H1 (cell line): ENCODE measurements around the gene SLC4A9. TPM values are rescaled to one million over a fixed set of nuclear protein-coding genes. Genes with fewer than 3 reads are reported as not detected.

Experiments used
- CHD7 ChIP-seq: fragments of 300-600 bp; sonication (generic); IDR thresholded peaks from 2 replicates; pipeline ENCODE4 v1.7.1; 2012; ENCODE audit warnings: low read length, moderate library complexity, mild to moderate bottlenecking, inconsistent platforms; ENCODE audit not compliant: insufficient replicate concordance
- GABPA ChIP-seq: IDR thresholded peaks from 2 replicates; pipeline ENCODE4 v1.6.1; 2011; ENCODE audit warnings: mild to moderate bottlenecking, low read length, moderate library complexity, borderline replicate concordance; ENCODE audit not compliant: insufficient read depth
- GTF2F1 ChIP-seq: IDR thresholded peaks from 2 replicates; pipeline ENCODE4 v1.6.1; 2012; ENCODE audit warnings: low read depth, low read length, improper control_type of control experiment, borderline replicate concordance
- KDM4A ChIP-seq: IDR thresholded peaks from one replicate; pipeline ENCODE4 v1.7.1; 2012; ENCODE audit warnings: low read depth, mild to moderate bottlenecking, moderate library complexity, low read length, inconsistent platforms; ENCODE audit not compliant: severe bottlenecking
- RNF2 ChIP-seq: fragments of 200-900, 300-1000 bp; sonication (generic); IDR thresholded peaks from 2 replicates; pipeline ENCODE4 v1.7.1; 2016; ENCODE audit warnings: borderline replicate concordance, low read depth, mild to moderate bottlenecking, antibody characterized with exemption, low read length; ENCODE audit not compliant: poor library complexity, severe bottlenecking; ENCODE audit errors: missing control alignments
- TAF1 ChIP-seq: IDR thresholded peaks from 2 replicates; pipeline ENCODE4 v1.6.1; 2011; ENCODE audit warnings: mild to moderate bottlenecking, low read depth, low read length
- polyA plus RNA-seq, 7 experiments: library from polyadenylated mRNA; depleted of rRNA in 3 of 7; stranded (reverse) in 5 of 7; unstranded in 2 of 7; fragments of >200 nt in 5 of 7; fragments of 200-250 nt in 2 of 7; gene quantifications; 1 replicate in 5 of 7; 2 replicates in 1 of 7; 4 replicates in 1 of 7; pipeline versions ENCODE4 v1.2.1 to v1.2.3, GENCODE V29; 2011 to 2013; ENCODE audit warnings: missing spikeins in 2 of 7, mixed read lengths in 2 of 7
- total RNA-seq: library from RNA; stranded (reverse); fragmentation: NEBNext Ultra II Directional; extraction: Animal tissue kit (Norgen Biotek cat#: 25700); gene quantifications from 2 replicates; pipeline ENCODE4 v1.2.1, GENCODE V29; 2021

SLC4A9 gene
- total and polyA plus RNA-seq, 2 of the 8 experiments (the other 6 are each of a cell fraction or from before 2014, with no cell fraction given) = 0.15 to 0.28 TPM

GRCh38 chr5:140346348-140347221 is 13.4 kb upstream of the SLC4A9 start, which contains the start of gene HBEGF (continued):
- TF ChIP-seq CHD7 = no peak
- TF ChIP-seq GTF2F1 = peak; percentile 54; the same call in 1 of the 2 replicates
- peak; percentile 93 for TF ChIP-seq TAF1
- no peak for TF ChIP-seq RNF2
- peak; percentile 69 for TF ChIP-seq KDM4A
- no peak for TF ChIP-seq GABPA
